Caco-2 (cell line): ENCODE measurements around the gene CHPF2. TPM values are rescaled to one million over a fixed set of nuclear protein-coding genes. Genes with fewer than 3 reads are reported as not detected.

Experiments
- BruUV-seq: library from RNA; stranded (reverse); fragments of 400-500 nt; replicated peaks from 2 replicates; lab custom pipeline; 2021; lab: Mats Ljungman, UMichigan
- CTCF ChIA-PET: fragments of 300-600 bp; sonication (Branson Sonifier 250); formaldehyde crosslinking; loops from one replicate; lab custom pipeline; 2022; ENCODE audit warnings: antibody characterized with exemption; lab: Charles Lee
- POLR2A ChIA-PET: fragments of 300-600 bp; sonication (Branson Sonifier 250); formaldehyde crosslinking; loops from one replicate; lab custom pipeline; 2022; ENCODE audit warnings: antibody characterized with exemption; lab: Charles Lee
- DNase-seq, 2 experiments: peaks; one replicate each; pipeline versions ENCODE4 v3.0.0 to v3.0.0-alpha.2; 2020 to 2022
- H3K27me3 ChIP-seq: replicated peaks from 2 replicates; pipeline ENCODE4 v1.6.0; 2011; ENCODE audit warnings: low read length; ENCODE audit not compliant: control insufficient read depth, insufficient read depth
- H3K36me3 ChIP-seq: 2 replicates; pipeline ENCODE4 v1.5.1; 2011; ENCODE audit warnings: low read length; ENCODE audit not compliant: control insufficient read depth, insufficient read depth
- H3K4me1 ChIP-seq: fragments of 250-450 bp; sonication (Bioruptor Pico); 2 replicates; pipeline ENCODE4 v1.5.1; 2020; ENCODE audit warnings: mild to moderate bottlenecking
- H3K4me3 ChIP-seq: 2 replicates; pipeline ENCODE4 v1.5.1; 2011; ENCODE audit warnings: low read depth, mild to moderate bottlenecking, control low read depth, low read length
- H3K9me3 ChIP-seq: fragments of 250-450 bp; sonication (Bioruptor Pico); 2 replicates; pipeline ENCODE4 v1.5.1; 2020; ENCODE audit warnings: mild to moderate bottlenecking, moderate library complexity
- H3K27ac Mint-ChIP-seq: one replicate; pipeline ENCODE4 v1.8.0; 2022; ENCODE audit warnings: mixed read lengths; ENCODE audit not compliant: unreplicated experiment
- H3K27me3 Mint-ChIP-seq: one replicate; pipeline ENCODE4 v1.8.0; 2022; ENCODE audit warnings: mixed read lengths; ENCODE audit not compliant: insufficient read depth, unreplicated experiment
- H3K36me3 Mint-ChIP-seq: one replicate; pipeline ENCODE4 v1.8.0; 2022; ENCODE audit warnings: mild to moderate bottlenecking, mixed read lengths; ENCODE audit not compliant: insufficient read depth, unreplicated experiment
- H3K4me1 Mint-ChIP-seq: one replicate; pipeline ENCODE4 v1.8.0; 2022; ENCODE audit warnings: low read depth, mixed read lengths; ENCODE audit not compliant: unreplicated experiment
- H3K4me3 Mint-ChIP-seq: one replicate; pipeline ENCODE4 v1.8.0; 2022; ENCODE audit warnings: mild to moderate bottlenecking, moderate library complexity, mixed read lengths; ENCODE audit not compliant: unreplicated experiment
- H3K9me3 Mint-ChIP-seq: one replicate; pipeline ENCODE4 v1.8.0; 2022; ENCODE audit warnings: mixed read lengths; ENCODE audit not compliant: unreplicated experiment
- intact Hi-C: fragments of 100-400 bp; cut with micrococcal nuclease; formaldehyde crosslinking; loops from one replicate; pipeline ENCODE4 v1.10.0; 2022; ENCODE audit not compliant: unreplicated experiment
- total RNA-seq: library from RNA; stranded (reverse); gene quantifications from 2 replicates; pipeline ENCODE4 v1.2.3, GENCODE V29; 2022
- TF ChIP-seq, protein P1 (sequence below), 2 experiments: fragments of 200-600 bp in 1 of 2; IDR thresholded peaks; 1 replicate in 1 of 2; 2 replicates in 1 of 2; pipeline versions ENCODE4 v1.5.1 to v1.8.0; 2011 to 2022; ENCODE audit warnings: antibody characterized with exemption in 1 of 2, control low read depth in 1 of 2, inconsistent platforms in 1 of 2, low read depth in 1 of 2, low read length in 1 of 2, mild to moderate bottlenecking in 1 of 2, moderate library complexity in 1 of 2; ENCODE audit not compliant: insufficient read depth in 1 of 2, severe bottlenecking in 1 of 2, unreplicated experiment in 1 of 2

CHPF2 gene
- total RNA-seq, 1 experiment from 2014 or later: 34.0 TPM

DNA sequence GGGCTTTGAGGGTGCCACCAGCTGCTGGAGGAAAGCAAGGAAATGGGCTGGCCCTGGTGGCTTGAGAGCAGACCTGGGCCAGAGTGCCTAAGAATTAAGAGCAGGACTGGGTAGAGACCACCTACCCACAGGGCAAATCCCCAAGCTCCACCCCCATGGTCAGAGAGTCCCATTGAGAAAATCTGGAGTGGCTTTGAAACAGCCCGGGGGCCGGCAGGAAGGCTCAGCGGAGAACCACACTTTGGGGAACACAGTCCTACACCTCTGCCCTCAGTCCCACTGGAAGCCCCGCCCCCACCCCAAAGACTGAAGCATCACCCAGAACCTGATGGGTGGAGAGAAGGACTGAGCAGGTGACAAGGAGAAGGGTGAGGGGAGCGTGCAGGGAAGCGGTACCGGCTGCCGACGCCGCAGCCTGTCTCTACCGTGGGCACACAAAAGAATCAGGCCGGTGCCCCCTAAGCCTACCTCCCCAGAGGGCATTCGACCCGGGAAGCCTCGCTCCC, 12.6 kb downstream of the CHPF2 start:
- POLR2A ChIA-PET: no interaction called here
- Mint-ChIP-seq H3K4me3 (no peak overlapping the region), H3K9me3 (no peaks in the 10 kb centered on the region), H3K36me3 (peaks cover 25% of the 10 kb centered on the region), H3K27me3 (no peaks in the 10 kb centered on the region), H3K4me1 (peaks cover 18% of the 10 kb centered on the region), H3K27ac (no peak overlapping the region)
- Histone ChIP-seq H3K4me1 (peaks cover 12% of the 10 kb centered on the region), H3K36me3 (no peaks in the 10 kb centered on the region), H3K27me3 (no peaks in the 10 kb centered on the region), H3K9me3 (no peaks in the 10 kb centered on the region), H3K4me3 (no peak overlapping the region)
- TF ChIP-seq, protein P1, sequence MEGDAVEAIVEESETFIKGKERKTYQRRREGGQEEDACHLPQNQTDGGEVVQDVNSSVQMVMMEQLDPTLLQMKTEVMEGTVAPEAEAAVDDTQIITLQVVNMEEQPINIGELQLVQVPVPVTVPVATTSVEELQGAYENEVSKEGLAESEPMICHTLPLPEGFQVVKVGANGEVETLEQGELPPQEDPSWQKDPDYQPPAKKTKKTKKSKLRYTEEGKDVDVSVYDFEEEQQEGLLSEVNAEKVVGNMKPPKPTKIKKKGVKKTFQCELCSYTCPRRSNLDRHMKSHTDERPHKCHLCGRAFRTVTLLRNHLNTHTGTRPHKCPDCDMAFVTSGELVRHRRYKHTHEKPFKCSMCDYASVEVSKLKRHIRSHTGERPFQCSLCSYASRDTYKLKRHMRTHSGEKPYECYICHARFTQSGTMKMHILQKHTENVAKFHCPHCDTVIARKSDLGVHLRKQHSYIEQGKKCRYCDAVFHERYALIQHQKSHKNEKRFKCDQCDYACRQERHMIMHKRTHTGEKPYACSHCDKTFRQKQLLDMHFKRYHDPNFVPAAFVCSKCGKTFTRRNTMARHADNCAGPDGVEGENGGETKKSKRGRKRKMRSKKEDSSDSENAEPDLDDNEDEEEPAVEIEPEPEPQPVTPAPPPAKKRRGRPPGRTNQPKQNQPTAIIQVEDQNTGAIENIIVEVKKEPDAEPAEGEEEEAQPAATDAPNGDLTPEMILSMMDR (IDR thresholded peaks at IDR 0.05; ENCODE audit: insufficient read depth in 1 of 2, low read depth in 1 of 2, low read length in 1 of 2, severe bottlenecking in 1 of 2, unreplicated experiment in 1 of 2): no peak
- DNase-seq: no peak
- CTCF ChIA-PET: interaction anchor here (0.6 to 2.4 kb wide), 5 partner anchors 12 to 60 kb away, joined by 3 to 22 read pairs (median 3); partner anchors contain the start of genes ABCF2 and CHPF2
- intact Hi-C loops: loop anchor here (1.0 kb wide), 1 partner anchor 18 kb away; the partner anchor contains the start of gene ABCF2
- no TSS peak for BruUV-seq

DNA sequence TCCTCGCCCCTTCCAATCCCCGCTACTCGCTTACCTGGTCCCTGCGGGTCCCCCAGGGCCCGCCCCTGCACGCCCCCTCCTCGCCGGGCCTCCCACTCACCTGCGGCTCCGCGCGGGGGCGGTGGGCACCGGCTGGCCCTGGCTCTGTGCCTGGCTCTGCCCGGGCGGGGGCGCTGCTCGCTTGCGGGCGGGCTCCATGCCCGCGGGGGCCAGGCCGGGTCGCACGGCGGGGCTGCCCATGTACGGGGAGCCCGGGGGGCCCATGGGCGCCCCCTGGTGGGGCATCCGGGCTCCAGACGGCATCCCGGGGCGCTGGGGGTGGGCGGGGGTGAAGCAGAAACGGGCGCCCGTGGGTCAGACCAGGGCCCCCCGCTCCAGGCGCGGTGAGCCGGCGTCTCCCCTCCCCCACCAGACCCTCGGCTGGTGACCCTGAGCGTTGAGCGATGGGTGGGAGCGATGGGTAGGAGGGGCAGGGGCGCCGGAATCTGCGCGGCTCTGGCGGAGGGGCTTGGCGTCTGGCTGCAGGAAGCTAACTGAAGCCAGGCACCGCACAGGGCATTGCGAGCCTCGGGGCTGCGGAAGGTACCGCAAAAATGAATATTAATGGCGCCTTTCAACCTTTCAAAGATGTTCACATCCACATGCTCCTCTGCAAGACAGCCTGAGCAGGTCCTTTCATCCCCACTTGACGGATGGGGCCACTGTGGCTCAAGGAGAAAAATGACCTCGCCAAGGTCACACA, 13.2 kb downstream of the CHPF2 start:
- H3K9me3 Mint-ChIP-seq: no peaks in the 10 kb centered on the region
- POLR2A ChIA-PET: no interaction called here
- peaks cover 19% of the 10 kb centered on the region for H3K4me1 Mint-ChIP-seq
- Histone ChIP-seq H3K4me3 (no peak overlapping the region), H3K4me1 (peaks cover 18% of the 10 kb centered on the region), H3K36me3 (no peaks in the 10 kb centered on the region), H3K9me3 (no peaks in the 10 kb centered on the region), H3K27me3 (no peaks in the 10 kb centered on the region)
- H3K4me3 Mint-ChIP-seq: no peak overlapping the region
- CTCF ChIA-PET: no interaction called here
- H3K36me3 Mint-ChIP-seq: peaks cover 20% of the 10 kb centered on the region
- intact Hi-C loops: no loop called here
- no peak for DNase-seq
- no peak overlapping the region for H3K27ac Mint-ChIP-seq
- no TSS peak for BruUV-seq
- TF ChIP-seq, protein P1 (IDR thresholded peaks at IDR 0.05; ENCODE audit: insufficient read depth in 1 of 2, low read depth in 1 of 2, low read length in 1 of 2, severe bottlenecking in 1 of 2, unreplicated experiment in 1 of 2): peak in 1 of 2 experiments; percentile 8
- H3K27me3 Mint-ChIP-seq: no peaks in the 10 kb centered on the region

DNA sequence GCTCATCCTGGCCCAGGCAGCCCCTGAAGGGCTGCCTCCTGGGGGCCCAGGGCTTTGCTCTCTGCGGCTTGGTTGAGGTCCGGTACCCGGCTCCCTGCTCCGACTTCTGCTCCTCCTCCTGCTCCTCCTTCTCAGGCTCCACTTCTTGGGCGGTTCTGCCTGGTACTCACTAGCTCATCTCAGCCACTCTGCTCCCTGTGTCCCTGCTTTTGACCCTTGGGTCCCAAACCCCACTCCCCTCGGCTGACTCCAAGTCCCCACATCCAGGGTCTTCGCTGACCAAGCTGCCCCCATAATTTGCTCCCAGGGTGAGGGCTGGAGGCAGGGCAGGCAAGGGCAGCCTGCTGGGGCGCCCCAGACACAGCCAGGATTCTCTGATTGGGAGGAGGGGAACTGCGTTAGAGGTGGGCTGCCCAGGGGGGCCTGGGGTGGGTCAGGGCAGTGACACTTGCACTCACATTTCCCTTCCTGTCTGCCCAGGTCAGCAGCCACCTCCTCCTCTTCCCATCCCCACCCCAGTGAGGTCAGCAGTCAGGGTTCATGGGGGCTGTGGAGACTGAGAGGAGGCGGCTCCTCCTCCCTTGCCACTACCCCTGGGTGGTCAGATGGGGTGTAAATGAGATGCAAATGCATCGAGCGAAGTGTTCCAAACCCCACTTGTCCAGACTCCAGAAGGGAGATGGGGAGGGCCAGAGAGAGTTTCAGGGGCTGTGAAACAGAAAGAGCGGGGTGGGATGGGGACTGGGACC, 14.0 kb downstream of the CHPF2 start:
- TF ChIP-seq, protein P1 (IDR thresholded peaks at IDR 0.05; ENCODE audit: insufficient read depth in 1 of 2, low read depth in 1 of 2, low read length in 1 of 2, severe bottlenecking in 1 of 2, unreplicated experiment in 1 of 2): no peak
- H3K9me3 ChIP-seq: no peaks in the 10 kb centered on the region
- H3K9me3 Mint-ChIP-seq: no peaks in the 10 kb centered on the region
- no peaks in the 10 kb centered on the region for H3K27me3 Mint-ChIP-seq
- no peaks in the 10 kb centered on the region for H3K36me3 ChIP-seq
- no peak overlapping the region for H3K27ac Mint-ChIP-seq
- no TSS peak for BruUV-seq
- no peak overlapping the region for H3K4me3 ChIP-seq
- intact Hi-C loops: no loop called here
- peaks cover 19% of the 10 kb centered on the region for H3K4me1 ChIP-seq
- ChIA-PET POLR2A (no interaction called here), CTCF (no interaction called here)
- H3K27me3 ChIP-seq: no peaks in the 10 kb centered on the region
- no peak for DNase-seq
- peaks cover 21% of the 10 kb centered on the region for H3K4me1 Mint-ChIP-seq
- H3K36me3 Mint-ChIP-seq: peaks cover 17% of the 10 kb centered on the region
- H3K4me3 Mint-ChIP-seq: no peak overlapping the region
